SJSA1 (cell line): ENCODE measurements around the gene TTLL13. TPM values are rescaled to one million over a fixed set of nuclear protein-coding genes. Genes with fewer than 3 reads are reported as not detected.

Experiments used
- DNase-seq, 2 experiments: peaks; one replicate each; pipeline ENCODE4 v3.0.0-alpha.2; 2015 to 2020; ENCODE audit warnings: low spot score in 2 of 2, low read depth in 1 of 2
- H3K27ac ChIP-seq: fragments of 250-450 bp; sonication (Bioruptor Pico); 2 replicates; pipeline ENCODE4 v1.5.1; 2020; ENCODE audit warnings: mild to moderate bottlenecking, moderate library complexity
- H3K27me3 ChIP-seq: fragments of 250-450 bp; sonication (Bioruptor Pico); replicated peaks from 2 replicates; pipeline ENCODE4 v1.5.1; 2020; ENCODE audit warnings: mild to moderate bottlenecking, moderate library complexity
- H3K36me3 ChIP-seq: fragments of 250-450 bp; sonication (Bioruptor Pico); 2 replicates; pipeline ENCODE4 v1.5.1; 2020; ENCODE audit warnings: mild to moderate bottlenecking
- H3K4me1 ChIP-seq: fragments of 250-450 bp; sonication (Bioruptor Pico); replicated peaks from 2 replicates; pipeline ENCODE4 v1.6.1; 2021; ENCODE audit warnings: mild to moderate bottlenecking
- H3K4me3 ChIP-seq: fragments of 250-450 bp; sonication (Bioruptor Pico); 2 replicates; pipeline ENCODE4 v1.5.1; 2020; ENCODE audit warnings: mild to moderate bottlenecking
- H3K9me3 ChIP-seq: fragments of 250-450 bp; sonication (Bioruptor Pico); replicated peaks from 2 replicates; pipeline ENCODE4 v1.5.1; 2020; ENCODE audit warnings: mild to moderate bottlenecking
- total RNA-seq: library from RNA; depleted of rRNA; stranded (reverse); fragments of >200 nt; shearing (Covaris generic); gene quantifications from 2 replicates; pipeline ENCODE4 v1.2.3, GENCODE V29; 2014; rRNA removed

Gene TTLL13, protein sequence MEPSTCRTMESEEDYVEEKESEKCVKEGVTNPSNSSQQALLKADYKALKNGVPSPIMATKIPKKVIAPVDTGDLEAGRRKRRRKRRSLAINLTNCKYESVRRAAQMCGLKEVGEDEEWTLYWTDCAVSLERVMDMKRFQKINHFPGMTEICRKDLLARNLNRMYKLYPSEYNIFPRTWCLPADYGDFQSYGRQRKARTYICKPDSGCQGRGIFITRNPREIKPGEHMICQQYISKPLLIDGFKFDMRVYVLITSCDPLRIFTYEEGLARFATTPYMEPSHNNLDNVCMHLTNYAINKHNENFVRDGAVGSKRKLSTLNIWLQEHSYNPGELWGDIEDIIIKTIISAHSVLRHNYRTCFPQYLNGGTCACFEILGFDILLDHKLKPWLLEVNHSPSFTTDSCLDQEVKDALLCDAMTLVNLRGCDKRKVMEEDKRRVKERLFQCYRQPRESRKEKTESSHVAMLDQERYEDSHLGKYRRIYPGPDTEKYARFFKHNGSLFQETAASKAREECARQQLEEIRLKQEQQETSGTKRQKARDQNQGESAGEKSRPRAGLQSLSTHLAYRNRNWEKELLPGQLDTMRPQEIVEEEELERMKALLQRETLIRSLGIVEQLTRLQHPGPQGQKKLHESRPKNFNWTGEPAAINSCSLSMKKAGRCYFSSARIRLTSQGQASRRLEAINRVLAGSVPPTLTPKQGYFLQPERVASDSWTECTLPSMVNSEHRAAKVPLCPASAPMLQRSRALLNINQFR
- not detected in 2 replicates for total RNA-seq

DNA sequence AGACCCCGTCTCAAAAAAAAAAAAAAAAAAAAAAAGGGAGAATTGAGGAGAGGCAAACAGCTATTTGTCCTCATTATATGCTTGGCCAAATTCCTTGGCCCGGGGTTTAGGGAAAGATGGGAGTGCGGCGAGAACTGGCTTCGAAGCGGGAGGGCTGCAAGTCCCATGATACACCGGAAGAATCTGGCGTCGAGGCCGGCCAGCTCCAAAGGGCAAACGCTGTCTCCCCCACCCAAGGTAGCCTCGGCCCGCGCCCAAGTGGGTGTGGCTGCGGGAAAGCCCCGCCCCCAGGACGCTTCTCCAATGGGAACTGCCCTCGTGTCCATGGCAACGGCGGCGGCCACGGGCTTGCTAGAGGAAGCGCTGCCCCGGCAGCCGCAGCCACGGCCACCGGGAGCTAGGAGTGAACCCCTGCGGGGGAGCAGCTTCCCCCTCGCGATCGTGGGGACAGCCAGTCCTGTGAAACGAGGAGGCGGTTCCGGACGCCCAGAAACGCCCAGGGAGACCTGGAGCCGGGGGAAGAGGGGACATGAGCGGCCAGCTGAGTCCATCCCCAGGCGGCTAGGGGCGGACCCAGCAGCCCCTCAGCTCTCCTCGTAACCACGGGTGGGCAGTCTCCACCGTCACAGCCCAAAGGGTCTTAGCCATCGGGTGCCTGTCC is at the start of gene TTLL13:
Gene TTLL13 (plus strand): TSS at position 354 of the 661 bp plus-strand sequence. CDS start 1,075 bp downstream, outside the sequence.
- peak; percentile 91 to 94 for DNase-seq
- Histone ChIP-seq H3K4me3 (peak within 1 kb of the TSS; percentile 45), H3K9me3 (no peaks in the 10 kb centered on the region), H3K4me1 (peaks cover 9% of the 10 kb centered on the region; the same call in 1 of the 2 replicates), H3K27ac (peak within 1 kb of the TSS; percentile 44), H3K36me3 (no peaks in the 10 kb centered on the region), H3K27me3 (no peaks in the 10 kb centered on the region)

DNA sequence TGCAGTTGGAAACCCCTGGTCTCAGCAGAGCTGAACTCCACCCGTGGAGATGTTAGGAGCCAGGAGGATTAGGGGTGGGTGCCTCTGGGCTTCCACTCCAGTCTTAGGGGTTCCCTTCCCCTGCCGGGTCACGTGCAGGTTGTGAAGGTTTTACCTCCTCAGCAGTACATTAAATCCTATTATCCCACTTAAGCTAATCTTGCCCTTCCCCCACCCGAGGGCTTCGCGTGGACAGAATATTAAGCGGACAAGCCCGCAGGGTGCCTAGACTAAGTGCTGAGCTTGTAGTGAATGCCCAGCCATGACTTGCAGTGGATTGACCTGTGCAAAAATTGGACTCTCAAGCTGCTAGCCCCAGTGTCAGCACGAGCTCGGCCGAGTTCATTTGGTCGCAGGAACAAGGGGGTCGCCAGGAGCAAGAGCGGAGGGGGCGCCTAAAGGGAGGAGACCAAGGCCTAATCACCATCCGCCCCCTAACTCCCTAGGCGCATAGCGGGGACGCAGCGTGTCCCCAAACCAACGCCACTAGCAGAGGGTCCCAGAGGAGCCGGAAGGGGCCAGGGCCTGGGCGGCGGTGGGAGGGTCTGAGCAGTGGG is 48.7 kb upstream of the TTLL13 start:
- no peaks in the 10 kb centered on the region for H3K9me3 ChIP-seq
- H3K27me3 ChIP-seq = no peaks in the 10 kb centered on the region
- DNase-seq = no peak
- peaks cover 5% of the 10 kb centered on the region; the same call in 1 of the 2 replicates for H3K36me3 ChIP-seq
- H3K4me3 ChIP-seq = peak overlapping the region; percentile 92
- peaks cover 19% of the 10 kb centered on the region for H3K4me1 ChIP-seq
- H3K27ac ChIP-seq = peak overlapping the region; percentile 11; the same call in 1 of the 2 replicates

DNA sequence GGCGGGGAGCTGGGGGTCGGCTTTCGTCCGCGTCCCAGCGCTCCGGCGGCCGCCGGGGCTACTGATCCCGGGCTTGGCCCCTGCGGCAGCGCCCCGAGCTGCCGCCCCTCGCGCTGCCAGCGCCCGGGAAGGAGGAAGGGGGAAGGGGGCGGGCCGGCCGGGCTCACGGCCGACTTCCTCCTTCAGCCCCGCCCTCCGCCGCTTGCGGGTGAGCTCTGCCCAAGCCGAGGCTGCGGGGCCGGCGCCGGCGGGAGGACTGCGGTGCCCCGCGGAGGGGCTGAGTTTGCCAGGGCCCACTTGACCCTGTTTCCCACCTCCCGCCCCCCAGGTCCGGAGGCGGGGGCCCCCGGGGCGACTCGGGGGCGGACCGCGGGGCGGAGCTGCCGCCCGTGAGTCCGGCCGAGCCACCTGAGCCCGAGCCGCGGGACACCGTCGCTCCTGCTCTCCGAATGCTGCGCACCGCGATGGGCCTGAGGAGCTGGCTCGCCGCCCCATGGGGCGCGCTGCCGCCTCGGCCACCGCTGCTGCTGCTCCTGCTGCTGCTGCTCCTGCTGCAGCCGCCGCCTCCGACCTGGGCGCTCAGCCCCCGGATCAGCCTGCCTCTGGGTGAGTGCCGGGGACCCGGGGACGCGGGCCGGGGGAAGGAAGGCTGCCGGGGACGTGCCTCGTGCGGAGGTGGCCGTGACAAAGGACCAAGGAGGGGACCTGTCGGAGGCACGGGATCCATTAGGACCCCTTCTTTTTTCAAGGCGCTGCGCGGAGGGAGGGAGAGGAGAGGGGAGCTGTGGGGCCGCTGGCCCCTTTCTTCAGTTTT is 48.0 kb upstream of the TTLL13 start, which contains the start of gene SEMA4B:
Gene SEMA4B (plus strand): TSS at position 201 of the 814 bp plus-strand sequence. CDS start 249 bp downstream, at position 450.
- Histone ChIP-seq H3K9me3 (no peaks in the 10 kb centered on the region), H3K4me1 (peaks cover 19% of the 10 kb centered on the region), H3K36me3 (peaks cover 5% of the 10 kb centered on the region; the same call in 1 of the 2 replicates), H3K4me3 (peak within 1 kb of the TSS; percentile 92), H3K27me3 (no peaks in the 10 kb centered on the region), H3K27ac (peak within 1 kb of the TSS; percentile 11; the same call in 1 of the 2 replicates)
- DNase-seq = peak in 1 of 2 experiments; percentile 52

DNA sequence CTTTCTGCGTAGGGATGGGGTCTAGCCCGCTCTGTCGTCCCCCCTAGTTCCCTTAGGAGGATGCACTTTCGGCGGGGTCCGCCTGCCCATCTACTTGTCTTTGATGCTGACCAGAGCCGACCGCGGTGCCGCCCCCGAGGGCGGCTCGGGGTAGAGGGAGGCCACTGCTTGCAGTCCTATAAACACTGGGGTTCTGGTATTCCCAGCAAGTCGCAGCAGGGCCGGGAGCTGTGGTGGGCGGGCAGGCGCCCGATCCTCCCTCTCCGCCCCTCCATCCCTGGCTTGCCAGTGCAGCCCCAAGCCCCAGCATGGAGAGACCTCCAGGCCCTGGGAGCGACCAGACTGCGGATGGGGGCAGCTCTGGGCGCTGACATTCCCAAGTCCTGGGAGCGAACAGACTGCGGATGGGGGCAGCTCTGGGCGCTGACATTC is 47.4 kb upstream of the TTLL13 start:
- Histone ChIP-seq H3K9me3 (no peaks in the 10 kb centered on the region), H3K27me3 (no peaks in the 10 kb centered on the region), H3K4me3 (peak overlapping the region; percentile 92), H3K4me1 (peaks cover 19% of the 10 kb centered on the region), H3K27ac (no peak overlapping the region), H3K36me3 (peaks cover 5% of the 10 kb centered on the region; the same call in 1 of the 2 replicates)
- DNase-seq = no peak

DNA sequence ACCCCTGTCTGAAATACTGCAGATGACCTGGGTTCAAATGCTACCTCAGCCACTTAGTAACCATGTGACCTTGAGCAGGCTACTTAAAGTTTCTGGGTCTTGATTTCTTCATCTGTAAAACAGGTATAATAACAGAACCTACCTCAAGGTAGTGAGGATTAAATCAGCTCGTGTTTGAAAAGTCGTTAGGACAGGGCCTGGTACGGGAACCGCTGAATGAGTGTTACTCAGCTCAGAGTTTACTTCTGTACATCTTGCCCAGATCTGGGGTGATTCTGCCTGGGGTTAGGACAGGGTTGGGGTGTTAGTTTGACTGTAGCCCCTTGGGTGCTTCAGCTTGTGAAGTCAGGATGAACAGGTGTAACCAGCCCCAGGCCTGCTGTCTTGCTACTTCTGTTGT is 46.4 kb upstream of the TTLL13 start:
- DNase-seq = no peak
- Histone ChIP-seq H3K27ac (no peak overlapping the region), H3K9me3 (no peaks in the 10 kb centered on the region), H3K4me3 (no peak overlapping the region), H3K27me3 (no peaks in the 10 kb centered on the region), H3K4me1 (peaks cover 19% of the 10 kb centered on the region), H3K36me3 (peaks cover 5% of the 10 kb centered on the region; the same call in 1 of the 2 replicates)

DNA sequence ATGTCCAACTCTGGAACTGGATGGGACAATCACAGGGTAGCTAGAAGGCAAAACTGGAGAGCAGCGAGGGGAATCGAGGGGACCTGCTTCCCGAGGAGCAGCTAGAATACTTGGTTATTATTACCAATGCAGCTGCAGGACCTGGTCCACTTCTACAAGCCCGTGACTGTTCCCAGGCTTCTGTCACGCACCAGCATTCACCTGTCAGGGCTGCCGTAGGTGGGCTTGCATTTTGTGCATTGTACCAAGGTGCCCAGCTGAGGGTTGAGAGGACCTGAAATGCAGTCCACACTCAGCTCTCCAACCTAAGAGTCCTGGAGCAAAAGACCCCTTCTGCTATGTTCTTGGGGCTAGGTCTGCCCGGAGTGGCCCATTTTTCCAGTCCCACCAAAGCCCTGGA is 45.9 kb upstream of the TTLL13 start:
- Histone ChIP-seq H3K9me3 (no peaks in the 10 kb centered on the region), H3K27me3 (no peaks in the 10 kb centered on the region), H3K27ac (no peak overlapping the region), H3K4me1 (peaks cover 19% of the 10 kb centered on the region), H3K4me3 (no peak overlapping the region), H3K36me3 (peaks cover 5% of the 10 kb centered on the region; the same call in 1 of the 2 replicates)
- DNase-seq = no peak

DNA sequence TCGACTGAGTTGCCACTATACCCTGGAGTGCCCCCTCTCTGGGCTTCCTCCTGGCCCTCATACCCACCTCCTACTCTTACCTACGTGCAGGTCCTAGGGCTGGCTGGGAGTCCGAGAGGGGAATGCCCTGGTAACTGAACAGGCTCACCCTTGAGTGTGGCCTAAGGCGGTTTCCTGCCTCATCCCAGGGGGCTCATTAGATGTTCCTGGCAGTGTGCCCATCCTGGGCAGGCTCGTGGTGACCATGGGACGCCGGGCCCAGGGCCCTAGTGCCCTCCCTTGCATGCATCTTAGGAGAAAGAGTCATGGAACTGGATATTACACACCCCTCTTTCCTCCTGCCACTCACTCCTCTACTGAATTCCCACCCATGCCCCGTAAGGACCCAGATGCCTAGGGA is 45.4 kb upstream of the TTLL13 start:
- Histone ChIP-seq H3K27me3 (no peaks in the 10 kb centered on the region), H3K4me3 (no peak overlapping the region), H3K27ac (no peak overlapping the region), H3K9me3 (no peaks in the 10 kb centered on the region), H3K36me3 (peaks cover 5% of the 10 kb centered on the region; the same call in 1 of the 2 replicates), H3K4me1 (peaks cover 19% of the 10 kb centered on the region)
- DNase-seq = peak in 1 of 2 experiments; percentile 62

DNA sequence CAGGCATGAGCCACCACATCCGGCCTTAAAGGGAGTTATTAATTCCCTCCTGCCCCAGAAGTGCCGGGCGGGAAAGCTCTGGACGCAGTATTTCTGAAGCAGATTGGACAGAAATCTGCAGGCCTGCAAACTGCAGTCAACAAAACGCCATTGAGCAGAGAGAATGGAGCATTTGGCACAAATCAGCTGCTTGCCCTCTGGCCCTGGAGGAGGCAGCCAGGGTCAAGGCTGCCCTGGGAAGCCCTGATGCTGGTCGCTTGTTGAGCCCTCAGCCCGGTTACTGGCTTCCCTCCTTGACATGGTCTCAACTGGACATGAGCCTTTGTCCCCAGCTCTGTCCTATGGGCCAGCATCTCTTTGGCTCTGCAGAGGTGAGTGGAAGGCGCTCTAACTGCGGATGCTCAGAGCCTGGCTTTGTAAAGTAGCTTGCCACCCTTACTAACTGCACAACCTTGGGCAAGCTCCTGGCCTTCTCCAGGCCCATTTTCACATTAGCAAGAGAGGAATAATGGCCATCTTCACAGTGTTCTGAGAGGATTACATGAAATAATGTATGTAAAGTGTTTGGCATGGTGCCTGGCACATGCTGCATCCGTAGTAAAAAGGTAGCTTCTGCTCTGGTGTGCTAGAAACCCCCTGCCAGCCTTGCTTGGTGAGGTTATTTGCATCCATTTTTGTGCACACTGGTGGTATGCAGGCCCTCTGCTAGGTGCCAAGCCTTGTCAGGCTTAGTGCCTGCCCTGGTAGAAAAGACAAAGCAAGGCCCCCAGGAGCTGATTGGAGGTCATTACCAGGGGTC is 44.1 kb upstream of the TTLL13 start:
- Histone ChIP-seq H3K9me3 (no peaks in the 10 kb centered on the region), H3K27me3 (no peaks in the 10 kb centered on the region), H3K27ac (no peak overlapping the region), H3K4me1 (peaks cover 19% of the 10 kb centered on the region), H3K4me3 (no peak overlapping the region), H3K36me3 (peaks cover 5% of the 10 kb centered on the region; the same call in 1 of the 2 replicates)
- no peak for DNase-seq

DNA sequence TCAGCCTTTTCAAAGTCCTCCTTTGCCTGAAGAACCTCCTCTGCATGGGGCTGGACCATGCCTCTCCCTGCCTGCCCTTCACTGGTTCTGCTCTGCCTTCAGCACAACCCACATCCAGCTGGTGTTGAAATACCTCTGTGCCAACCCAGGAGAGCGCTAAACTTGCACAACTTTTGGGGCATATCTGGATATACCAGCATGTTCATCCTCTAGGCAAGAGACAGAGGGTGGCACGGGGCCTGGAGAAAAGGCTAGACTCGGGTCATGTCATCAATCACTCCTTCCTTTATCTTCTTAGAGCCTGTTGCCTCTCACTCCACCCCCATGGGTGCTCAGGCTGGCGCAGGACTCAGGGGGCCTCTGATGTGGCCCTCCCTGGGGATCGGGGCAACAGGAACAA is 43.5 kb upstream of the TTLL13 start:
- no peaks in the 10 kb centered on the region for H3K9me3 ChIP-seq
- H3K36me3 ChIP-seq = peaks cover 5% of the 10 kb centered on the region; the same call in 1 of the 2 replicates
- DNase-seq = no peak

DNA sequence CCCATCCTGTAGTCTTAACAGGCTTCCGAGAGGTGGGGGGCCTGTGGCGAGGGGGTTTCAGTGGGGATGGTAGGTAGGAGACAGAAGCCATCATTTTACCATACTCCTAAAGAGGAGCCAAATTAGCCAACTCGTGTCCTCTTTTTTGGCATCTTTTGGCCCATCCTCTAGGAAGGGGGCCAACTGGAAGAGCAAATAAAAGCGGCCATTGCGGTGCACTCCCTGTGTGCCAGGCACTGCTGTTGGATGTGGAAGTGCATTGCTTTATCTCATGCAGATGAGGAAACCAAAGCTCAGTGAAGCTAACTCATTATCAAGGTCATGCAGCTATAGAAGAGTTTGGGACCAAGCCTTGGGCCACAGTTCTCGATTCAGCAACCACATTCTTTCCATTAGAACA is 42.1 kb upstream of the TTLL13 start:
- Histone ChIP-seq H3K36me3 (no peaks in the 10 kb centered on the region), H3K27ac (no peak overlapping the region), H3K9me3 (no peaks in the 10 kb centered on the region), H3K27me3 (no peaks in the 10 kb centered on the region), H3K4me3 (no peak overlapping the region), H3K4me1 (peaks cover 19% of the 10 kb centered on the region)
- DNase-seq = no peak

More for the DNA sequence above, 43.5 kb upstream of the TTLL13 start:
- Histone ChIP-seq H3K27me3 (no peaks in the 10 kb centered on the region), H3K4me1 (peaks cover 15% of the 10 kb centered on the region), H3K4me3 (no peak overlapping the region), H3K27ac (no peak overlapping the region)

DNA sequence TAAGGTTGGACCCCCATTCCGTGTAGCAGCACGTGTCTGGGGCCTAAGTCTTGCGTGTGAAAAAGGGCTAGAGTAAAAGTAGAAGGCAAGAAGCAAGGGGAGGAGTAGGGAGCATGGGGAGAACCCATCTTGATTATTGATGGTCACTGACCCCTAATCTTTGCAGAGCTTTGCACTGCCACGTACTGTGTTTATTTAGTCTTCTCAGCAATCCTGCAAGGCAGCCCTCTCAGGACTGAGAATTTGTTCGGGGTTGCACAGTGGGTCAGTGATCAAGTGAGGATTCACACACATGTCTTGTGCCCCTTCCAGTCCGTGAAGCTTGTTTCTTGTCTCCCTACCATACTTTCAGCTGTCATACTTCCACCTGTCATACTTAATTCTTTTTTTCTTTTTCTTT is 41.0 kb upstream of the TTLL13 start:
- H3K27me3 ChIP-seq = no peaks in the 10 kb centered on the region
- H3K4me3 ChIP-seq = no peak overlapping the region
- H3K27ac ChIP-seq = no peak overlapping the region
- H3K4me1 ChIP-seq = peaks cover 22% of the 10 kb centered on the region
- DNase-seq = no peak
- no peaks in the 10 kb centered on the region for H3K36me3 ChIP-seq
- H3K9me3 ChIP-seq = no peaks in the 10 kb centered on the region

DNA sequence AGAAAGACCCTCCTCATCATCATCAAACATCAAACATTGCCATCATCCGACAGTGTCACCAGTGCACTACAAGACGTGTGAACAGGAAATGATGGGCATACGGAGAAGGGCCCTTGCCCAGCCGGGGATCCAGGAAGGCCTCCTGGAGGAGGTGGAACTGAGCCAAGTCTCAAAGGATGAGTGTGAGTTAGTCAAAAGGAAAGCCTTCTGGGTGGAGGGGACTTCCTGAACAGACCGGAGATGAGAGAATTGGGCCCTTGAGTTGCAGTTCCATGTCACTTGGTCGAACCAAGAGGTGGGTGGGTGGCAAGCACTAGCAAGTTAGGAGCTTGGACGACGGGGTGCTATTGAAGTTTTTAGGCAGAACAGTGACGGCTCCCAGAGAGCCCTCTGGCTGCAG is 39.8 kb upstream of the TTLL13 start:
- Histone ChIP-seq H3K4me3 (no peak overlapping the region), H3K27me3 (no peaks in the 10 kb centered on the region), H3K36me3 (no peaks in the 10 kb centered on the region), H3K4me1 (peaks cover 18% of the 10 kb centered on the region), H3K27ac (no peak overlapping the region), H3K9me3 (no peaks in the 10 kb centered on the region)
- DNase-seq = no peak
